ENCODE measurements around the gene SDS.

The SDS gene

GRCh38 chr12:113425960-113426453 lies 22.3 kb upstream of the SDS start:
- DNase-seq (ENCODE audit: low read depth) = no peak

- DNase-seq (ENCODE audit: low read depth) = peak; percentile 17
These were observed 21.5 kb upstream of the SDS start for GRCh38 chr12:113424915-113425823.

GRCh38 chr12:113424456-113424855 lies 20.8 kb upstream of the SDS start:
- no peak for DNase-seq (ENCODE audit: low read depth)

GRCh38 chr12:113422886-113423669 lies 19.4 kb upstream of the SDS start:
- DNase-seq (ENCODE audit: low read depth) = no peak

- DNase-seq (ENCODE audit: low read depth) = no peak
These were observed 18.6 kb upstream of the SDS start, which contains the start of gene SDSL for GRCh38 chr12:113422030-113422885. SDSL (plus strand) TSS chr12:113422380; CDS start chr12:113427983, 5,603 bp downstream.

GRCh38 chr12:113420996-113421595 lies 17.4 kb upstream of the SDS start:
- DNase-seq (ENCODE audit: low read depth) = no peak

GRCh38 chr12:113418213-113418879 lies 14.7 kb upstream of the SDS start:
- no peak for DNase-seq (ENCODE audit: low read depth)

- no peak for DNase-seq (ENCODE audit: low read depth)
These were observed 12.5 kb upstream of the SDS start for GRCh38 chr12:113416091-113416754.

- no peak for DNase-seq (ENCODE audit: low read depth)
These were observed 10.9 kb upstream of the SDS start for GRCh38 chr12:113414519-113415038.

- DNase-seq (ENCODE audit: low read depth) = no peak
These were observed 9.8 kb upstream of the SDS start for GRCh38 chr12:113413488-113413939.

- no peak for DNase-seq (ENCODE audit: low read depth)
These were observed 5.9 kb upstream of the SDS start for GRCh38 chr12:113409462-113410124.

GRCh38 chr12:113408756-113409298 lies 5.1 kb upstream of the SDS start:
- no peak for DNase-seq (ENCODE audit: low read depth)

- DNase-seq (ENCODE audit: low read depth) = no peak
These were observed 4.4 kb upstream of the SDS start for GRCh38 chr12:113407931-113408600.

GRCh38 chr12:113405694-113406093 lies 2.0 kb upstream of the SDS start:
- no peak for DNase-seq (ENCODE audit: low read depth)

GRCh38 chr12:113402586-113403260 lies 964 bp downstream of the SDS start:
- DNase-seq (ENCODE audit: low read depth) = no peak

- no peak for DNase-seq (ENCODE audit: low read depth)
These were observed 2.4 kb downstream of the SDS start for GRCh38 chr12:113401066-113402000.

GRCh38 chr12:113400362-113400761 lies 3.3 kb downstream of the SDS start:
- no peak for DNase-seq (ENCODE audit: low read depth)
